Measurements from ENCODE around the gene HDAC4. TPM values are rescaled to one million over a fixed set of nuclear protein-coding genes. Genes with fewer than 3 reads are reported as not detected.

The HDAC4 gene
- total and polyA plus RNA-seq, 2 of the 8 experiments (the other 6 are each of a cell fraction or from before 2014, with no cell fraction given), result 15.4 to 31.5 TPM

DNA sequence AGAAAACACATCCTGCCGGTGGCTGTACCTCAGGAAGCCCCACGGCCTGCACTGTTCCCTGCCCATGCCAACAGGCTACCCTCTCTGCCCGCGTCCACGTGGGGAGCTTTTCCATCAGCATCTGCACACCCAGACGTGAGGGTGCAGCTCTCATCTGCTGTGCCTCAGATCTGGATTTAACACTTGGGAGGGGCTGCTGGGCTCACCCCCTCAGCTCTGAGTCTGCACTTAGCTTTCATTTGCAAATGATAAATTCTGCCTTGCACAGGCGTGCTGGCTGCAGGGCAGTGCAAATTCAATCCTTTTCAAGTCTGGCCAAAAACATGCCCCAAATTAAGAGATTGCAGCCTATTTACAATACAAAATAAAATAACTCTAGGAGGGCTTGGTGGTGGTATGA lies 307.3 kb downstream of the HDAC4 start:
- Histone ChIP-seq H3K79me1 (ENCODE audit: low read depth, low read length) (no peaks in the 10 kb centered on the region), H3K4me2 (ENCODE audit: insufficient read depth in 1 of 2, low read depth in 2 of 2, low read length in 2 of 2) (no peak overlapping the region), H3K4me1 (replicated peaks in 1 of 4; ENCODE audit: control insufficient read depth in 3 of 4, insufficient read depth in 4 of 4, low read length in 3 of 4) (no peaks in the 10 kb centered on the region), H2BK20ac (ENCODE audit: low read length) (no peak overlapping the region), H4K8ac (ENCODE audit: extremely low read depth, insufficient read depth, low read length) (no peak overlapping the region; the same call in 1 of the 2 replicates), H3K4me3 (ENCODE audit: extremely low read depth in 1 of 4, insufficient read depth in 2 of 4, low read depth in 3 of 4, low read length in 4 of 4) (no peak overlapping the region), H2BK5ac (ENCODE audit: low read depth, low read length) (no peak overlapping the region), H3K18ac (ENCODE audit: extremely low read depth, low read length) (no peak overlapping the region), H2AK5ac (ENCODE audit: low read depth, low read length) (no peak overlapping the region), H3K36me3 (ENCODE audit: control insufficient read depth in 2 of 4, insufficient read depth in 4 of 4, low read length in 3 of 4) (peaks cover 0 to 4% (median 0%) of the 10 kb centered on the region in 4 experiments; a peak in 1 of 8 replicates), H3K9me3 (ENCODE audit: insufficient read depth in 2 of 2, low read depth in 1 of 2, low read length in 1 of 2) (no peaks in the 10 kb centered on the region), H3K14ac (ENCODE audit: insufficient read length) (no peak overlapping the region), H3K9ac (replicated peaks in 1 of 4; ENCODE audit: extremely low read depth in 1 of 4, low read depth in 3 of 4, low read length in 3 of 4) (no peak overlapping the region), H3K27ac (ENCODE audit: low read depth, low read length) (no peak overlapping the region), H4K20me1 (replicated peaks in 1 of 2; ENCODE audit: control insufficient read depth in 1 of 2, insufficient read depth in 2 of 2, low read length in 2 of 2) (peaks cover 0 to 2% of the 10 kb centered on the region in 2 experiments), H3K23ac (ENCODE audit: insufficient read length) (no peak overlapping the region), H4K5ac (ENCODE audit: insufficient read length, low read depth, low read length) (no peak overlapping the region), H2BK120ac (replicated peaks; ENCODE audit: low read depth, low read length) (no peak overlapping the region), H3K23me2 (ENCODE audit: low read depth, low read length) (no peaks in the 10 kb centered on the region), H2BK12ac (ENCODE audit: low read depth, low read length) (no peak overlapping the region), H2AFZ (ENCODE audit: low read length) (no peak overlapping the region), H2BK15ac (ENCODE audit: low read length) (no peak overlapping the region), H4K91ac (replicated peaks; ENCODE audit: insufficient read length, low read length) (no peak overlapping the region), H3K4ac (replicated peaks; ENCODE audit: insufficient read length, low read depth, low read length) (no peak overlapping the region), H3K27me3 (replicated peaks in 1 of 4; ENCODE audit: control insufficient read depth in 3 of 4, extremely low read depth in 1 of 4, insufficient read depth in 3 of 4, low read length in 3 of 4) (no peaks in the 10 kb centered on the region), H3K56ac (replicated peaks; ENCODE audit: insufficient read length, low read depth, low read length) (no peak overlapping the region), H3K79me2 (ENCODE audit: control insufficient read depth in 1 of 2, insufficient read depth in 2 of 2, low read length in 2 of 2) (no peaks in the 10 kb centered on the region)
- WGBS, 2 experiments (ENCODE audit: extremely low coverage in 1 of 2, insufficient coverage in 1 of 2, insufficient read length in 1 of 2, insufficient replicate concordance in 2 of 2, low coverage in 1 of 2, low lambda C conversion rate in 2 of 2, missing lambda C conversion rate in 1 of 2), result 95% methylated on average over 7 of the region's 7 CpGs; no CpG with 5 or more reads in 1 of the 2 experiments
- TF ChIP-seq NRF1 (IDR thresholded peaks at IDR 0.05; ENCODE audit: low read depth, low read length), result no peak
- no peak for FAIRE-seq
- CTCF ChIA-PET (ENCODE audit: partially characterized antibody), result interaction anchor here (1.2 to 1.5 kb wide), 6 partner anchors 12 to 1050 kb away, joined by 3 to 6 read pairs (median 4); no protein-coding TSS in a partner anchor
- DNase-seq (ENCODE audit: low read depth in 1 of 2, low spot score in 2 of 2), result no peak
- POLR2A ChIA-PET (ENCODE audit: partially characterized antibody), result interaction anchor here (1.3 kb wide), 1 partner anchor 18 kb away, joined by 4 read pairs; no protein-coding TSS in a partner anchor

Measured in H1 (cell line).